A673 (cell line): ENCODE data around the gene SEMA4A.

Source experiments
- CTCF ChIP-seq: fragments of 300-800, 200-600 bp; sonication (generic); conservative IDR thresholded peaks from 2 replicates; pipeline ENCODE4 v1.5.1; 2017; ENCODE audit warnings: low read depth, mild to moderate bottlenecking, antibody characterized with exemption, low read length, moderate library complexity, mixed read lengths
- EZH2 ChIP-seq: fragments of 200-600 bp; sonication (generic); IDR thresholded peaks from 2 replicates; pipeline ENCODE4 v1.6.1; 2017; ENCODE audit warnings: borderline replicate concordance, low read depth, mild to moderate bottlenecking, mixed read lengths, antibody characterized with exemption, low read length; ENCODE audit not compliant: poor library complexity, severe bottlenecking

DNA sequence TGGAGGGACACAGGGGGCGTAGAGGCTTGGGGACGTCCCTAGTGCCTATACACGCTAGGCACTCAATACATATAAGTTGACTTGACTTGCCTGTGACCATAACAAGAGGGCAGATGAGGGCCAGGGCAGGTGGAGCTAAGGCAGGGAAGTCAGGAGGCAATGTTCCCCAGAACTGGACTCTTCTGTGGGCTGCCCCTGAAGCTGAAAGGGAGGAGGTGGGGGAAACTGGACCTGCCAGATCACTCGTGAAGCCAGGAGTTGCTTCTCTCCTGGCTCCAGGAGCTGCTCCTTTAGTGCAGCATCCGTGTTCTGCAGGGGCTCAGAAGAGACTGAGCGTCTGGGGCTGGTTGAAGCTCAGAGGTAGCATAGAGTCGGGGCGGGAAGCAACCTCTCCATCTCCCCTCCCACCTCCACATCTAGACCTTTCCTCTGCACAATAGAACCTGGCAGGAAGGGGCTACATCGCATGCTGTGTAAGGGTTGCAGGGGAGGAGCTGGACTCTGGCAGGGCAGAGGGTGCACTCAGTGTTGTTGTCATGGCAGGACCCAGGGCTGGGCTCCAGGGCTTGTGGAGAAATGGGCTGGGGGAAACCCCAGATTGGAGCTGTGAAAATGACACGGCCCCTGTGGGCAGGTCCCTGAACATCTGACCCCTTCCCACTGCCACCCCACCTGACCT, 2.9 kb upstream of the SEMA4A start:
- TF ChIP-seq CTCF (no peak), EZH2 (no peak)
